Hematopoietic multipotent progenitor cell treated with erythropoietin and hydrocortisone succinate and interleukin-3 and kit ligand, for 8 days (in vitro differentiated cells): ENCODE measurements around the gene GPR37L1.

Source experiments
- DNase-seq: peaks from one replicate; pipeline ENCODE4 v3.0.0-alpha.2; 2015

Gene GPR37L1, protein sequence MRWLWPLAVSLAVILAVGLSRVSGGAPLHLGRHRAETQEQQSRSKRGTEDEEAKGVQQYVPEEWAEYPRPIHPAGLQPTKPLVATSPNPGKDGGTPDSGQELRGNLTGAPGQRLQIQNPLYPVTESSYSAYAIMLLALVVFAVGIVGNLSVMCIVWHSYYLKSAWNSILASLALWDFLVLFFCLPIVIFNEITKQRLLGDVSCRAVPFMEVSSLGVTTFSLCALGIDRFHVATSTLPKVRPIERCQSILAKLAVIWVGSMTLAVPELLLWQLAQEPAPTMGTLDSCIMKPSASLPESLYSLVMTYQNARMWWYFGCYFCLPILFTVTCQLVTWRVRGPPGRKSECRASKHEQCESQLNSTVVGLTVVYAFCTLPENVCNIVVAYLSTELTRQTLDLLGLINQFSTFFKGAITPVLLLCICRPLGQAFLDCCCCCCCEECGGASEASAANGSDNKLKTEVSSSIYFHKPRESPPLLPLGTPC

DNA sequence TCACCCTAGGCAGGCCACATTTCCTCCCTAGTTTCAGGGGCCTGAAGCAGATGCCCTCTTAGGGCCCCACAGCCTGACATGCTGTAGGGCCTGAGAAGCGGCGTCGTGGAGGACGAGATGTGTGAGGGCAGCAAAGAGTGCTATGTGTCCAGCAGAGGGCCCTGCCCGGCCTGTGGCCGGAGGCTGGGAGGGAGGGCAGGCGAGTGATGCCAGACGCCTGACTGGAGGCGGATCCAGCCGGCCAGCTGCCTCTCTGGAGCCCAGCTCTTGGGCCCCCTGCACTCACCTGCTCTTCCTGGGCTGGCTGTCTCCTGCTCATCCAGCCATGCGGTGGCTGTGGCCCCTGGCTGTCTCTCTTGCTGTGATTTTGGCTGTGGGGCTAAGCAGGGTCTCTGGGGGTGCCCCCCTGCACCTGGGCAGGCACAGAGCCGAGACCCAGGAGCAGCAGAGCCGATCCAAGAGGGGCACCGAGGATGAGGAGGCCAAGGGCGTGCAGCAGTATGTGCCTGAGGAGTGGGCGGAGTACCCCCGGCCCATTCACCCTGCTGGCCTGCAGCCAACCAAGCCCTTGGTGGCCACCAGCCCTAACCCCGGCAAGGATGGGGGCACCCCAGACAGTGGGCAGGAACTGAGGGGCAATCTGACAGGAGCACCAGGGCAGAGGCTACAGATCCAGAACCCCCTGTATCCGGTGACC is at the start of gene GPR37L1:
TSS of gene GPR37L1 (plus strand) at position 279 of the 697 bp plus-strand sequence. CDS start at position 326, 47 bp downstream.
- DNase-seq: no peak

- DNase-seq: no peak
These were observed 49.5 kb upstream of the GPR37L1 start for GRCh38 chr1:202073206-202073605.

- no peak for DNase-seq
These were observed 47.7 kb upstream of the GPR37L1 start for GRCh38 chr1:202074985-202075384.

DNA sequence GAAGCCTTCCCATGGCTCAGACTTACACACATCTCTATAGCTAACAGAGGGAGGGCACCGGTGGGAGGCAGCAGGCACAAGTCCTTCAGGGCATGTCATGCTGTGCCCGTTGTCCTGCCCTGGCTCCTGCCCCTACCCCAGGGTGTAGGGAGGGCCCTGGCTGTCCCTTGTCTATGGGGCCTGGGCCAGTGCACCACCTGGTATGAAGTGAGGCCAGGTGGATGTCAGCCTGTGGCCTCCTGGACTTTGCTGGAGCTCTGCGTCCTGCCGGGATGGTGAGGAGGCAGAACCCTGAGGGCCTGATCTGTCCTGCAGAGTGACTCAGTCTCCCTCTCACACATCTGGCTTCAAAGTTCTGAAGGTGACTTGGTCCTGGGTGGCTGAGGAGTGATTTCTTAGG is 47.3 kb upstream of the GPR37L1 start:
- no peak for DNase-seq

GRCh38 chr1:202076050-202076511 is 46.6 kb upstream of the GPR37L1 start:
- peak; percentile 96 for DNase-seq

GRCh38 chr1:202078241-202078640 is 44.5 kb upstream of the GPR37L1 start:
- peak; percentile 13 for DNase-seq

GRCh38 chr1:202081992-202082391 is 40.7 kb upstream of the GPR37L1 start:
- no peak for DNase-seq

DNA sequence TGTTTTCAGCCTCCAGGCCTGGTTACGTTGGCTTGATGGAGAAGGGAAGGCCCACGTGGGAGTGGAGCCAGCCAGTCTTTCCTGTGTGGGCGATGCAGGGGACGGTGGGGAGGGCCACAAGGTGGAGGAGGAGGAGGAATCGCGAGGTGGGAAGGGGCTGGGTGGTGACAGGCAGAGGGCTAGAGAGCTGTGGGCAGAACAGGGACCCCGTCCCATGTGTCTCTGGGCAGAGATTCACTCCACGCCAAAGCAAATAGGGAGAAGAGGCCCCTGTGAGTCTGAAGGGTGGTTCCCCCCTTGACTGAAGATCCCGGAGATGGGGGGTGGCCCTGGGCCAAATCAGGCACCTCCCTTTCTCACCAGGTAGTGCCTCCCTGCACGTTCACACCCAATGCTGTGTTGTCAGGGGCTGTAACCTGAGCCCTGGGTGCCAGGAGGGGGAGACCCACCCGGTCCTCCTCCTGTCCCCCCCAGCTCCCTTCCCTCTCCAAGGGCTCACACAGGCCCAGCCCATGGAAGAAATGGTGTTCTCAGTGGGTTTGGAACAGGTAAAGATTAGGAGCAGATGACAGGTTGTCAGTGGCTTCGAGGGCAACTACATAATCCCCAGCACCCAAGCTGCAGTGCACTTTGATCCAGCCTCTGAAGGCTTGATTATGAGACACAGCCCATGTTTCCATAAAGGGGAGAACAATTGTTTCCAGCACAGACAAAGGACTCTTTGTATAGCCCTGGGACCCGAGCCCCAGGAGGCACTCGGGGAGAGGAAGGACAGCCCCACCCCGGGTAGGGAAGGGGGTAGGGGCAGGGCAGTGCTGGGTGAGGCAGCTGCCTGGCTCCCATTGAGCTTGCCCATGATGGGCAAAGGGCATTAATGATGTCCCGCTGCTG is 37.7 kb upstream of the GPR37L1 start:
- no peak for DNase-seq

DNA sequence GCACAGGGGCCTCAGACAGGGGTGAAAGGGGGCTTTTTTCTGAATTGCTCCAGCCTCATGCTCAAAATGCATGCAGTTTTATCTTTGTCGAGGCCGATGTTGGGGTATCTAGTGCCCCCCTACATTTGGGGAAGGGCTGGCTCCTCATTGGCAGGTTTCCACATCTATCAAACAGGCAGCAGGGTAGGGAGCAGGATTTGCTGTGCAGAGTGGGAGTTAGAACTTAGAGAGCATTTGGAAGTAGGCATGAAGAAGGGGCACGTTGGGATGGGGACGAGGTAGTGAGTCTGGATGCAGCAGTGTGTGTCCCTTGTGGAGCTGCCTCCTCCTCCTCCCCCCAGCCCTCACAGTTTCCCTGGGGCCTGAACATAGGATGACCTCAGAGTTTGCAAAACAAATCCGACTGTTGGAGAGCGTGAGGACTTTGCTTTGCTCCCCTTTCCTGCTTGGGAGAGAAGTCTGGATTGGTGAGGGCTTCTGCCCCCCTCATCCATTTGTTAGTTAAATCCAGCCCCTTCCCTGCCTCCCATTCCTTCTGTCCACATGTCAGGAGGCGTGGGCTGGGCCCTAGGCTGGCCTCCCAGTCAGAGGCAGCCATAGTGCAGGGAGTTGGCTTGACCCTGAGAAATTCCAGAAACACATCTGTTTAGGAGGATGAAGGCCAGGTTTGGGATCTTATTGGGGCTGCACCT is 36.9 kb upstream of the GPR37L1 start:
- no peak for DNase-seq

- no peak for DNase-seq
These were observed 36.0 kb upstream of the GPR37L1 start for GRCh38 chr1:202086579-202087350.

DNA sequence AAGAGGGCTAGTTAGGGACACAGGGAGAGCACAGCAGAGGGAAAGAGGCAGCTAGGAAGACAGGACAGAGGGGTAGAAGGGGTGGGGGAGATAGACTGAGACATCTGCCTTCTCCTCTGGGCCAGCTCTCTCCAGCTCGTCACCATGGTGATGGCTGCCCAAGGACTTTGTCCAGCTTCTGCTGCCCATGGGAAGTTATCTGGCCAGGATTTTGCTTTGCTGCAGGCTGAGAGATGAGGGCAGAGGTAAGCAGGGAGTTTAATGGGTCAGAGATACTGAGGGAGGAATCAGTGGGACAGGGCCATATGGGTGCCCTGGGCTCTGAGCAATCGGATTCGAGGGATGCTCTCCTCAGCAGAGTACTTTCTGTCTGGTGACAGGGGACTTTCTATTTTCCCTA is 34.5 kb upstream of the GPR37L1 start:
- no peak for DNase-seq

- DNase-seq: no peak
These were observed 31.7 kb upstream of the GPR37L1 start for GRCh38 chr1:202090994-202091393.

GRCh38 chr1:202093858-202094257 is 28.9 kb upstream of the GPR37L1 start:
- no peak for DNase-seq

- no peak for DNase-seq
These were observed 21.5 kb upstream of the GPR37L1 start for GRCh38 chr1:202101184-202101583.

DNA sequence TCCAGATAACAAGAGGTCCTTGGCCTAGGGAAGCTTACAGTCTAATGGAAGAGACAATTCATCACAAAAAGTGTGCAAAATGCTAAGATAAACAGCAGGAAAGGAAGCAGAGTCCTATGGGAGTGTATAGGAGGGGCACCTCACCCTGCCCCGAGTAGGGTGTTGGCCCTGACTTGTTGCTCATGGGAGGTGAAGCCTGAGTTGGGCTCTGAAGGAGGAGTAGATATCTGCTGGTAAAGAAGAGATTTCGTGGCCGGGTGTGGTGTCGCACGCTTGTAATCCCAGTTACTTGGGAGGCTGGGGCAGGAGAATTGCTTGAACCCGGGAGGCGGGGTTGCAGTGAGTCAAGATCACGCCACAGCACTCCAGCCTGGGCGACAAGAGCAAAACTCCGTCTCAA is 18.6 kb upstream of the GPR37L1 start:
- DNase-seq: peak; percentile 46

- DNase-seq: peak; percentile 78
These were observed 17.0 kb upstream of the GPR37L1 start for GRCh38 chr1:202105571-202106339.

GRCh38 chr1:202106340-202107254 is 16.1 kb upstream of the GPR37L1 start:
- no peak for DNase-seq

DNA sequence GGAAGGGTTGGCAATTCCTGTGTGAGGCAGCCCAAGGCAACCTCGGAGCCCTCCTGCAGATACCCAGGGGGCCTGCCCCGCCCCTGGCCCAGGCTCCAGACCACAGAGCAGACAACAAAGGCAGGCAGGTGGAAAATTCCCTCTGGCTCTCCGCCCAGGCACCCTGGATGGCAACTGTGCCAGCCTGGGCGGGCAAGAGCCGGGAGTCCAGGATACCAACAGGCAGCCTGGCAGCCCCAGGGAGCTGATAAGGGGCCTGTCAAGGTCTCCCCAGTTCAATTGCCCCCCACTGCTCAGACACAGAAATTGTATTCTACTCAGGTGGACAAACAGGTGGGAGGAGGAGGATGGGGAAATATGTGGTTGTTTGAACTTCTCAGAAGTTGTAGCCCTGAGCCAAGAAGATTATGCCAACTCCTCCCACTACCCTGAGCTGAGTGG is 15.4 kb upstream of the GPR37L1 start:
- no peak for DNase-seq
